UCSD-AML1 (cell line): Measurements from ENCODE around the gene MPL.
"Not testable (repeated sequence)": the region's sequence is repeated elsewhere in the genome, so short reads cannot be mapped to it uniquely, and the experiment has no call there.

Source experiments
- DNase-seq: peaks from one replicate; lab custom pipeline; 2025; ENCODE audit not compliant: unreplicated experiment; lab: John Stamatoyannopoulos, UW

The MPL gene

DNA sequence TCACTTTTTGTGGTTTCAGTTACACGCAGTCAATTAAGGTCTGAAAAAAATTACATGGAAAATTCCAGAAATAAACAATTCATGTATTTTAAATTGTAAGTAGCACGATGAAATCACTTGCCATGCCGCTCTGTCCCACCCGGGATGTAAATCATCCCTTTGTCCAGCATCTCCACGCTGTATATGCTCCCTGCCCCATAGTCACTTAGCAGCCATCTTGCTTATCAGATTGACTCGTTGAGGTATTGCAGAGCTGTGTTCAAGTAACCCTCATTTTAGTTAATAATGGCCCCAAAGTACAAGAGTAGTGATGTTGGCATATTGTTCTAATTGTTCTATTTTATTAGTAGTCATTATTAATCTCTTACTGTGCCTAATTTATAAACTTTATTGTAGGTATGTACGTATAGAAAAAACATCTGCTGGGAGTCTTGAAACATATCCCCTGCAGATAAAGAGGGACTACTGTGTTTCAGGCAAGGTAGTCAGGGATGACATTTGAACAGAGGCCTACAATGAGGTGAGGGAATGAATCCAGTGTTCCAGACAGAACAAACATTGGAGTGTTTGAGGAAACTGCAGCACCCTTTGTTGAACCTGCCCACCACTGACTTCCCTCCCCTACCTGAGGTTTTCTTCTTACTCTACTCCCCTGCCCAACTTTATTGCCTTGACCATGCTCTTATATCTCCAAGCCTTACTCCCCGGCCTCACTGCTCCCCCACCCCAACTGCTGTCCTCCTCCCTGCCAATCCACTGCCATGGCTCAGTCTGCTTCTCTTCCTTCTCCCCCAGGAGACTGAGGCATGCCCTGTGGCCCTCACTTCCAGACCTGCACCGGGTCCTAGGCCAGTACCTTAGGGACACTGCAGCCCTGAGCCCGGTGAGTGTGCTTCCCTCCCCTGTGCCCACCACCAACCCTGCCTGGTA, 14.1 kb downstream of the MPL start:
- no peak for DNase-seq

DNA sequence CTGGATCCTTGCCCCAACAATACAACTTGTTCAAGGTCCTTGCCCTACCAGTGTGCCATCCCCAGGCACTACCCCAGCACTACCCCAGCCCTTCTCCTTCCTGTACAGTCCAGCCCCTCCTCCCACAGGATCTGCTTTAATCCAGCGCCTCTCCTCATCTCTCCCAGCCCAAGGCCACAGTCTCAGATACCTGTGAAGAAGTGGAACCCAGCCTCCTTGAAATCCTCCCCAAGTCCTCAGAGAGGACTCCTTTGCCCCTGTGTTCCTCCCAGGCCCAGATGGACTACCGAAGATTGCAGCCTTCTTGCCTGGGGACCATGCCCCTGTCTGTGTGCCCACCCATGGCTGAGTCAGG, 14.7 kb downstream of the MPL start:
- no peak for DNase-seq

- no peak for DNase-seq
Measured at GRCh38 chr1:43352881-43353280, 15.3 kb downstream of the MPL start.

DNA sequence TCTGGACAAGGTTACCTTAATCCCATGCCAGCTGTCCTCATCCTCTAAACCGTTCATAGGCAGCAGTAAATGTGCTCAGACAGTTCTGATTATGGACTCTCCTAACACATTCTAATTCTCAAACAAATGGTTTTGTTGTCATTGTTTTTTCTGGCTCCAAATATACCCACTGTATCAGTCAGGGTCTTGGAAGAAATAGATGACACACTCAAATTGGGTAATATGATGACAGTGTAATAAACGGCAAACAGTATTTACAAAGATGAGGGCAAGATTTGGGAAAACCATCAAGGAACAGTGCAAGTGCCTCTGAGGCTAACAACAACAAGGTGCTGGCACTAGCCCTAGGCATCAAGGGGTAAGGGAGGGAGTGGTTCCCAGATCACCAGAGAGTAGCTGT, 16.9 kb downstream of the MPL start:
- no peak for DNase-seq

- DNase-seq: no peak
Measured at GRCh38 chr1:43354936-43355335, 17.3 kb downstream of the MPL start.

DNA sequence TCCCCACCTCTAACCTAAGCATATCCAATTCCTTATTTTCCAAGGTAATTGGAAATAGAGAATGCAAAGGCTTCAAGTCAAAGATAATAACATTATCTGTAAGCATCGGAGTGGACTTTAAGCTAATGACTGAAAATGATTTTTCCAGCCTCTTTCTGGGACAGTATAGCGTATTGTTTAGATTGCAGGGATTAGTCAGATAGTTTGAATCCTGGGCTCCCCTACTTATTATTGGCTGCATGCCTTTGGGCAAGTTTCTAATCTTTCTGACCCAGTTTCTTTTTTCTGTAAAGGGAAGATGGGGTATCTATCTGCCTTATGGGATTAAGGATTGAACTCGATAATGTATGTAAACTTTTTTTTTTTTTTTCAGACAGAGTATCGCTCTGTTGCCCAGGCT, 19.6 kb downstream of the MPL start:
- no peak for DNase-seq

DNA sequence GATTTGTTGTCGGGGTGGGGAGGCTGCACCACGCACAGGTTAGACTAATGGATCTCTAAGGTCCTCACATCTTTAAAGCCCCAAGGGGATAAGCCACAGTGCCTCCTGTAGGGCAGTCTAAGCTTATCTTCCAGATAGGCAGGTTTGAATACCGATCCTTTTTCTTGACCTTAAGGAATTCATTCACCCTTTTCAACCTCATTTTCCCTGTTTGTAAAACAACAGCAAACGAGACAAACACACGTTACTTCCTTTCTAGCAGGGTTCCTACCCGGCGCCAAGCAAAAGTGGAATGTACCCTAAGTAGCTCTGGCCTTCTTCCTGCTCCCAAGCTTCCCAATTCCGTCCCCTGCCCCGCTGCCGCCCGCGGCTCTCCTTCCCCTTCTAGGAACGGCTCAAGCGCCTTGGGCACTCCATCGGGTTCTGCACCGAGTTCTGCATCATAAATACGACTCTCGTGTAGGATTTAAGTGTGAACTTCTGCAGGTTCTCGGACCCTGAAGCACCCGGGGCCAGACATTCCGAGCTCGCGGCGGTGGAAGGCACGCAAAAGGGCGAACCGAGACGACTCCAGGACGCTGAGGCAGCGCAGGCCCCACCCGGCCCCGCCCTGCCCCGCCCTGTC, 20.6 kb downstream of the MPL start:
- DNase-seq: peak; percentile 62

DNA sequence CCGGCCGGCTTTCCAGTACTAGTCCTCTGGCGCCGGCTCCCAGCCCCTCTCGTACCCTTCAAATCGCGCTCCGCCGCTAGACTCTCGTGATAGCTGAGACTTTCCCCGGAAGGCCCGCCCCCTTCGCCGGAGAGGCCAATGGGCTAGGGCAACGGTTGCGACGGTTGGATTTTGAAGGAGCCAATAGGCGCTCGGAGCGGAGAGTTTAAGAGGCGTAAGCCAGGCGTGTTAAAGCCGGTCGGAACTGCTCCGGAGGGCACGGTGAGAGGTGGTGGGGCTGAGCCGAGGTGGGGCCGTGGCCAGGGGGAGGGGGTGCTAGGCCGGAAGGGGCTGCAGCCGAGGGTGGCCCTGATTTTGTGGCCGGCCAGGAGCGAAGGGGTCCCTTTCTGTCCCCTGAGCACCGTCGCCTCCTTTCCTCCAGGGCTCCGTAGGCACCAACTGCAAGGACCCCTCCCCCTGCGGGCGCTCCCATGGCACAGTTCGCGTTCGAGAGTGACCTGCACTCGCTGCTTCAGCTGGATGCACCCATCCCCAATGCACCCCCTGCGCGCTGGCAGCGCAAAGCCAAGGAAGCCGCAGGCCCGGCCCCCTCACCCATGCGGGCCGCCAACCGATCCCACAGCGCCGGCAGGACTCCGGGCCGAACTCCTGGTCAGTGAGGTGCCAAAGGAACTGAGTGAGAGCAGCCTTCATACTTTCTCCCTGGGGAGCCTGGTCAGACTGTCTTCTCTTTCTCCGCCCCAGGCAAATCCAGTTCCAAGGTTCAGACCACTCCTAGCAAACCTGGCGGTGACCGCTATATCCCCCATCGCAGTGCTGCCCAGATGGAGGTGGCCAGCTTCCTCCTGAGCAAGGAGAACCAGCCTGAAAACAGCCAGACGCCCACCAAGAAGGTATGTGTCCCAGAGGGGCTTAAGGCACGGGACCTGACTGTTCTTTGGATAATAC, 21.4 kb downstream of the MPL start, which contains the start of gene CDC20:
TSS of gene CDC20 (plus strand) at position 236 of the 948 bp plus-strand sequence. CDS start at position 471, 235 bp downstream.
- peak; percentile 98 for DNase-seq

- DNase-seq: no peak
Measured at GRCh38 chr1:43359696-43360095, 22.1 kb downstream of the MPL start.

DNA sequence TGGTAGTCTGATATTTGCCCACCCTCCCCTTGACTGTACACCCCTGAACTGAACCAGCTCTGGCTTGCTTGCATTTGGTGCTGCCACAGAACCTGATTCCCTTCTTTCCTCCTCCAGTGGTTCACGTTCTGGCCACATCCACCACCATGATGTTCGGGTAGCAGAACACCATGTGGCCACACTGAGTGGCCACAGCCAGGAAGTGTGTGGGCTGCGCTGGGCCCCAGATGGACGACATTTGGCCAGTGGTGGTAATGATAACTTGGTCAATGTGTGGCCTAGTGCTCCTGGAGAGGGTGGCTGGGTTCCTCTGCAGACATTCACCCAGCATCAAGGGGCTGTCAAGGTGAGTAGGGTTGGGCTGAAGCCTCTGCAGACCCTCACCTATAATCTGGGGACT, 23.0 kb downstream of the MPL start:
- DNase-seq: no peak

DNA sequence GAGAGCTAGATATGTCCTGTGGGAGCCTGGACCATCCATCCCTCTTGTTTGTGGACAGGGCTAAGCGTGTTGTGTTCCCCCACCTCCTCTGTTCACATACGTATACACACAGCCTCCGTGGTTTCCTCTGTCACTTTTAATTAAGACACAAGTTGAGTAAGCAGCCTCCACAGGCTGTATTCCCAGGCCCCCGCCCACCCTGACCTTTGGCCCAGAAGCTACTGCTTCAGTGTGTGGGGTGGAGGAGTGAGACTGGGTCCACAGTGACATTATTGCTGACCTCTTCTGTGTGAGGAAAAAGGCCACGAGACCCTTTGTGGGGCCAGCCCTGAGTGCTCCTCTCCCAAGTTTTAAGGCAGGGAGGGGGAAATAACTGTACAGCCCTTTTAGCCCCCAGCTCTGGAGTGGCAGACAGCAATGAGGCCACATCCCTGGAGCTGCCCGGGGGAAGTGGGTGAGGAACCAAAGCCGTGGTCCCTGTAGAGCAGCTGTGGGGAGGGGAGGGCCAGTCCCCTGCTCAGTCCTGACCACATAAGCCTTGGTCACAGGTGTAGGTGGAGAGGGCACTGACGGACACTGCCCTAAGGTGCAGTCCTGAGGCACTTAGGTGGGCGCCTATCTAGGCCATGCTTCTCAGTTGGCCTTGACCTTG, 25.8 kb downstream of the MPL start:
- no peak for DNase-seq

DNA sequence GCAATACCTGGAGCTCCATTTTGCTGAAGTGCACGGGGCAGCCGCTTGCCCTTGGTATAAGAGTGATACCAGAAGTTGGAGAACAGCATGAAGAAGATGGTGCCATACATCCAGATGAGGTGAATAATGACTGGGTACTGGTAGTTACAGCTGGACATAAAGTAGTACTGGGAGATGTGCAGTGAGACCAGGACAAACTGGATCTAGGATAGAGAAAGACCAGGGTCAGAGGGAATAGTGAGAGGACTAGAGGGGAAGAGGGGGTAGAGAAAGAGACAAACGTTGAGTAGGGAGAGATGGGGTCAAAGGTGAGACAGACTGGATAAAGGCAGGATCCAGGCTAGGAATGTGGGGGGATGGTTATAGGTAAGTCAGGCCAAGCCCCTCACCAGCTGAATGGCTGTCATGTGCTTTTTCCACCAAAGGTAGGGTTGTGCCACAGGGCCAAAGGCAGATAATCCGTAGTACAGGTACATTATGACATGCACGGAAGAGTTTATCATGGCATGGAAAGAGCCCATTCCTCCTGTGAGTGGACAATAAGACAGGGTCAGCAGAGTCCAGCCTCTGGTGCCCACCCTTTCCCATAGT, 26.4 kb downstream of the MPL start:
- DNase-seq: no peak

DNA sequence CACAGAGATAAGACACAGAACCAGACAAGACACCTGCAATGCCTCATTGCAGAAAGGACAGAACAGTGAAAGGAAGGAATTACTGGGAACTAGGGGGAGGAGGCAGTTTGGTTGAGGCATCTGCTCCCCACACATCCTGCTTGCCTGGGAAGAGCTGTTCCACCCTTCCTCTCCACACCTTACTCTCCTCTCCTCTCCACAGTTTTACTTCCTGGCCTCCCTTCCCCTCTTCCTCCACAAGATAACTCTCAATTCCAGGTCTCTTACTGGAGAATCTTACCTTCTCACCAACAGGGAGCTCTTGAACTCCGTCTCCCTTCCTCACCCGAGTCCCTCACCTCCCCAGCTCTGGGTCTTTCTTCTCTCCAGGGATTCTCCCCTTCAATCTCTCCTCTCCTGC, 28.1 kb downstream of the MPL start:
- DNase-seq: no peak

DNA sequence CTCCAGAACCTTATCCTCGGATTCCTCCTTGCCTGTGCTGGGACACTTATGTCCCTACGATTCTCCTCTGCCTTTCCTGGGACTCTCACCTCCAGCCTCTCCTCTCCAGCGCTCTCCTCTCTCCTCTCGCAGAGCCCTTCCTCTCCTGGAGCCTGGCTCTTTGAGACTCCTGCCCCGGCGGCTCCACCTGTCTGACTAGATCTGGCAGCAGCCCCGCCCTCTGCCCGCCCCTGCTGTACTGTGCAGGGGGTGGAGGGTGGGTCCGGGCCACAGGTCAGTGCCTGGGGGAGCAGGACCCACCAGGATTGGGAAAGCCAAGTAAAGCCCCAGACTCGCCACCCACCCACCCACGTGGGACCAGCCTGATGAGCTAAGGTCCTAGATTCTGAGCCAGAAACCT, 28.6 kb downstream of the MPL start:
- DNase-seq: no peak

DNA sequence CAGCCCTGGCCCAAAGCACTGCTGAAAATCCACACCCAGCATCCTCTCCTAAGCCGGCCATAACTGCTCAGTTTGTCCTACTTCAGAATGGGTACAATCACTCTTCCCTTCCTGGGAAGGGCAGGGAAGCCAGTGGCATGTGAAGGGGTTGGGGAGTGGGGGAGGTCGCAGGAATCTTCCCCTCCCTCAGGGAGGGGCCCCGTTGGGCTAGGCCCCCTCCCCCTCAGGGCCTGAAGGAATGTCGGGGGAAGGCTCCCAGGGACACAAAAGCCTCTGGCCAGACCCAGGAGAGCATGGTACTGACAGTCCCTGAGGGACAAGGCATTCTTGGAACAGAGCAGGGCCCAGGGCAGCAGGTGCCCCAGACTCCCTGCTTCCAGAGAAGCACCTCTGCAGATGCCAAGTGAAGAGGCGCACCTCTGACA, 29.0 kb downstream of the MPL start:
- no peak for DNase-seq

- no peak for DNase-seq
Measured at GRCh38 chr1:43367026-43367903, 29.6 kb downstream of the MPL start.

GRCh38 chr1:43367904-43368645, 30.5 kb downstream of the MPL start, which contains the start of gene ELOVL1:
ELOVL1 (minus strand) TSS chr1:43368011; CDS start chr1:43365609, 2,402 bp downstream.
- peak; percentile 94 for DNase-seq

GRCh38 chr1:43368646-43369020, 31.0 kb downstream of the MPL start:
- no peak for DNase-seq

- DNase-seq: not testable (repeated sequence)
Measured at GRCh38 chr1:43369779-43370178, 32.2 kb downstream of the MPL start.
